KOPT-K1 (cell line): Measurements from ENCODE around the gene SKIL.
"Not testable (repeated sequence)": the region's sequence is repeated elsewhere in the genome, so short reads cannot be mapped to it uniquely, and the experiment has no call there.

ENCODE experiments used
- H3K27ac ChIP-seq: fragments of 200-600 bp; sonication (generic); 2 replicates; pipeline ENCODE4 v1.5.1; 2016; ENCODE audit warnings: antibody characterized with exemption, mild to moderate bottlenecking, low read depth, low read length; ENCODE audit not compliant: poor library complexity, severe bottlenecking
- H3K36me3 ChIP-seq: fragments of 200-600 bp; sonication (generic); 2 replicates; pipeline ENCODE4 v1.5.1; 2017; ENCODE audit warnings: antibody characterized with exemption, mild to moderate bottlenecking, low read length, moderate library complexity; ENCODE audit not compliant: insufficient read depth
- H3K9me3 ChIP-seq: fragments of 200-600 bp; sonication (generic); 2 replicates; pipeline ENCODE4 v1.5.1; 2017; ENCODE audit warnings: antibody characterized with exemption, low read length, mild to moderate bottlenecking; ENCODE audit not compliant: insufficient read depth, poor library complexity, severe bottlenecking

The SKIL gene

DNA sequence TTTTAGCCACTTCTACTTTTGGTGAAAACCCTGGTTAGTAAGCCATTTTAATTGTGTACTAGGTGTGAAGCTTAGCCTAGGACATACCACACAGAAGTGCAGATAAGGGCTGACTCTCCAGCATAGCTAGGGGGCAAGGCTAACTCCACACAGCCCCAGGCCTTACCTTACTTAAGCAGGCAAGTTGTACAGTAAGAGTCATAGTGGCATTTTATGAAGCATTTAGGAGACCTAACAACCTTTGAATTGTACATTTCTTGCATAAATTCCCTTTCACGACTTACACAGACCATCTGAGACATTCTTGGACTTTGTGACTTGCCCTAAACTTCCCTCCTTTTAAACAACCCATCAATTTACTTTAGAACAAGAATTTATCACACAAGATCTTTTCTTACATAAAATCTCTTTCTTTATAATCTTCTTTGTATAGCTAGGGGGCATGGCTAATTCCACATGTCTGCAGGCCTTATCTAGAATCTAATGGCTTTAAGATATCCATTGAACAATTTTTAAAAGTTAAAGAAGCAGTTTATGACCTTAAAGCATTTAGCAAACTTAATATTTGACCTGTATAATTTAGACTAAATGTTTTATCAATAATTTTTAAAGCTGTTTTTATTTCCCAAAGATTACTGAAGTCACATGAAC is 18.7 kb upstream of the SKIL start:
- Histone ChIP-seq H3K27ac (no peak overlapping the region), H3K36me3 (no peaks in the 10 kb centered on the region), H3K9me3 (peaks cover 34% of the 10 kb centered on the region)

DNA sequence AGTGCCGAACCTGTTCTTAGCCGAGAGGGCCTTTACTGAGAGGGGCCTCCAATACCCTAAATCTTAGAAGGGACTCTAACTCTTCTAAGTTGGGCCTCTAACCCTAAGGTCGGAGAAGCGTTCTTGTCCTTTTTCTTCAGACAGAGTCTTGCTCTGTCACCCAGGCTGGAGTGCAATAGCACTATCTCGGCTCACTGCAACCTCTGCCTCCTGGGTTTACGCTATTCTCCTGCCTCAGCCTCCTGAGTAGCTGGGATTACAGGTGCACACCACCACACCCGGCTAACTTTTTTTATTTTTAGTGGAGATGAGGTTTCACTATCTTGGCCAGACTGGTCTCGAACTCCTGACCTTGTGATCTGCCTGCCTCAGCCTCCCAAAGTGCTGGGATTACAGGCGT is 15.2 kb upstream of the SKIL start:
- peaks cover 31% of the 10 kb centered on the region for H3K9me3 ChIP-seq
- H3K27ac ChIP-seq, H3K36me3 ChIP-seq: not testable (repeated sequence)

DNA sequence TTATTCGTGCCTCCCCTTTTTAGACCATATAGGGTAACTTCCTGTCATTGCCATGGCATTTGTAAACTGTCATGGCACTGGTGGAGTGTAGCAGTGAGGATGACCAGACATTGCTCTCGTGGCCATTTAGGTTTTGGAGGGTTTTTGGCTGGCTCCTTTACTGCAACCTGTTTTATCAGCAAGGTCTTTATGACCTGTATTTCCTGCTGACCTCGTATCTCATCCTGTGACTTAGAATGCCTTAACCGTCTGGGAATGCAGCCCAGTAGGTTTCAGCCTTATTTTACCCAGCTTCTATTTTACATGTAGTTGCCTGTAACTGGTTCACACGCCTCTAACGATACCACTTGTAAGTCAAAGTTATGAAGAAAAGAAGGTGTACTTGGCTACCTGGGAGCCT is 13.7 kb upstream of the SKIL start:
- H3K9me3 ChIP-seq: peaks cover 15% of the 10 kb centered on the region
- not testable (repeated sequence) for H3K36me3 ChIP-seq, H3K27ac ChIP-seq

DNA sequence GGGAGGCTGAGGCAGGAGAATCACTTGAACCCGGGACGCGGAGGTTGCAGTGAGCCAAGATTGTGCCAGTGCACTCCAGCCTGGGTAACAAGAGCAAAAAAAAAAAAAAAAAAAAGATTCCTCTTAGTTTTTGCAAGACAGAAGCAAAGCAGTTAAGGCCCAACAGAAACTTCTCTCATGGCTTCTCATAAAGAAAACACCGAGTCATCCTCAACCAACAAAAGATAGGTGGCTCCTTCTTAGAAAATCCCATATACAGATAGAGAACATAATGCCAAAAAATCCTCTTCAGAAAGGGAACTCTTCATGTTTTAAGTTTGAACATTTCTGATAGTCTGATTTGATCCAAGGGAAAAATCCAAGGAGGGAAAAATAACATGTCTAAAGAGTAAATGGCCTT is 12.5 kb upstream of the SKIL start:
- H3K36me3 ChIP-seq: no peaks in the 10 kb centered on the region
- H3K27ac ChIP-seq: no peak overlapping the region
- H3K9me3 ChIP-seq: peaks cover 4% of the 10 kb centered on the region

DNA sequence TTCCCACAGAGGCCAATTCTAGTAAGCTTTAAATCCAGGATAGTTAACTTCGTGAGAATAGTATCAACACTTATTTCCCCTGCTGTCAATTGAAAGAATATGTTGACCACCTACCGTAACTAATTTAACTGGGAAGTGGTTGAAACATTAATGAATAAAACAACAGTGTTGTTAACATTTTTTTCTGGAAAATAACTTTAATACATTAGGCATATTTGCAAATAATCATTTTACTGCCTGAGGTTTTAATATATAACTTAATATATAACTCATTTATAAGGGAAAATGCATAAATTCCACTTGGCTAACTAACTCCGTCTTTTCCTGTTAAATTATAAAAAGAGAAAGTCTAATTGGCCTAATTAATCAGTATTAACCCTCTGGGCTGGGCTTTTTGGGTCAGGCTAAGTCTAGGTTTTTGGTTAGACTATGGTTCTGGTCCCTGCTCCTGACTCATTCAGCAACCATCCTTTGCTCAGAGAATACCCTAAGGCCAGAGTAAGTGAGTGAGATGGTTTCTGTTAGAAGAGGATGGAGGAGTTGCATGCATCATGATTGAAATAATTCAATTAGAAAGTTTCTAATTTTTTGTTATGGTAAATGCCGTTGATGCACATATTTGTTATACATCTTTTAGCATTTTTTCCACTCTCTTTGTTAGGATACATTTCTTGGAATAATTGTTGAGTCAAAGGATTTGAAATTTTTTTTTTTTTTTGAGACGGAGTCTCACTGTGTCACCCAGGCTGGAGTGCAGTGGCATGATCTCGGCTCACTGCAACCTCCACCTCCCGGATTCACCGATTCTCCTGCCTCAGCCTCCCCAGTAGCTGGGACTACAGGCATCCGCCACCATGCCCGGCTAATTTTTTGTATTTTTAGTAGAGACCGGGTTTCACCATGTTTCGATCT is 10.8 kb upstream of the SKIL start:
- no peaks in the 10 kb centered on the region for H3K36me3 ChIP-seq
- H3K27ac ChIP-seq: no peak overlapping the region
- no peaks in the 10 kb centered on the region for H3K9me3 ChIP-seq

DNA sequence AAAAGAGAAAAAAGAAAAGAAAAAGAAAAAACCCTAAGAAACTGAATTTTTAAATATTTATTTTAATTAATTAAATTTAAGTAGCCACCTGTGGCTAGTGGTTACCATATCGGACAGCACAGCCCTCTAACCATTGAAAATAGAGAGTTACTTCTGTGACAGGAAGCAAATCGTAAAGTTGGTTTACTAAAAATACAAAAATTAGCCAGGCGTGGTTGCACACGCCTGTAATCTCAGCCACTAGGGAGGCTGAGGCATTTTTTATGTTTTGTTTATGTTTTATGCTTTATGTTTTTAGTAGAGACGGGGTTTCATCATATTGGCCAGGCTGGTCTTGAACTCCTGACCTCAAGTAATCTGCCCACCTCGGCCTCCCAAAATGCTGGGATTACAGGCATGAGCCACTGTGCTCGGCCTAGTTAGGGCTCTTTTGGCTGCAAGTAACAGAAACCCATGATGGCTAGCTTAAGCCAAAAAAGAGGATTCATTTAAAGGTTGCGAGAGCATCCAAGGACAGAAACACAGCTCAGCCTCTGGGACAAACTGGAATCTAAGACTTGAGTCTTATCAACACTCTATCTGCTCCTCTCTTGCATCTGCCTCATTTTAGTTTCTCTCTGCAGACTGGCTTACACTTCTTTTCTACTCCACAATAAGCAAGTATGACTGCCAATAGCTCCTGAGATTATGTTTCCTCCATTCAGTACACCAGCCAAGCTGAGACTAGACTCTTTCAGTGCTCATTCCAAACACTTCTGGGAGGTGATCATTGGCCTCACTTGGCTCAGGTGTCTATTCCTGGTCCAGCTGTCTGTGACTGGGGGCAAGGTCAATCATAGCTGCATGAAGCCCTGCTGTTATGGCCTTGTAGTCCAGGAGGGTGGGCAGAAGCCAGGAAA is 6.8 kb upstream of the SKIL start:
- Histone ChIP-seq H3K9me3 (no peaks in the 10 kb centered on the region), H3K27ac (no peak overlapping the region)

DNA sequence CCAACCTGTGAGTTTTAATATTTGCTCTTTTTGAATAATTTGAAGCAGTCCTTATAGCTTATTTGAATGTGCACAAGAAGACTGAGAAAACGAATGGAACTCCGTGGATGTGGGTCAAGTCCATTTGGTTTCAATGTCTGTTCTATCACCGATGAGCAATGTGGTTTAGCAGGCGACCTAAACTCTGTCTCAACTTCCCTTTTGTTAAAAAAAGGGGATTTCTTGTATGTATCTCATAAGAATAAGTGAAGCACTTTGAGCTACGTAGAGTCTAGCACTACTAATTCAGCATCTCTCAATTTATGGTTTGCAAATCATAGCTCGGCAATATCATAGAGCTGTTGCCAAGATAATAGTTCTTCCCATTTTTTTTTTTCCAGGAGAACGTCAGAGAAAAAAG is 4.6 kb upstream of the SKIL start:
- Histone ChIP-seq H3K9me3 (no peaks in the 10 kb centered on the region), H3K27ac (no peak overlapping the region), H3K36me3 (no peaks in the 10 kb centered on the region)

More for the DNA sequence above, 6.8 kb upstream of the SKIL start:
- no peaks in the 10 kb centered on the region for H3K36me3 ChIP-seq

DNA sequence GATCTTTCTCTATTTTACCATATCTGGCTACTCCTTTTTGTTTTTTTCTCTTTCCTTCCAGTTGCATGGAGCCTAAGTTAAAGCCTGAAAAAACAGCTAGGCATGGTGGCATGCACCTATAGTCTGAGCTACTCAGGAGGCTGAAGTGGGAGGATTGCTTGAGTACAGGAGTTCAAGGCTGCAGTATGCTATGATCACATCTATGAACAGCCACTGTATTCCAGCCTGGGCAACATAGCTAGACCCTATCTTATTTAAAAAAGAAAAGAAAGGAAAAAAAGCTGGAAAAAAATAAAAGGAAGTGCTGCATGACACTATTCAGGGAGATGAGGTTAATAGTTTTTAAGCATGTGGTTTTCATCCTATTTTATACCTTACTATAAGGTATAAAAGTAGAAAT is 4.0 kb upstream of the SKIL start:
- Histone ChIP-seq H3K36me3 (no peaks in the 10 kb centered on the region), H3K27ac (no peak overlapping the region), H3K9me3 (no peaks in the 10 kb centered on the region)

DNA sequence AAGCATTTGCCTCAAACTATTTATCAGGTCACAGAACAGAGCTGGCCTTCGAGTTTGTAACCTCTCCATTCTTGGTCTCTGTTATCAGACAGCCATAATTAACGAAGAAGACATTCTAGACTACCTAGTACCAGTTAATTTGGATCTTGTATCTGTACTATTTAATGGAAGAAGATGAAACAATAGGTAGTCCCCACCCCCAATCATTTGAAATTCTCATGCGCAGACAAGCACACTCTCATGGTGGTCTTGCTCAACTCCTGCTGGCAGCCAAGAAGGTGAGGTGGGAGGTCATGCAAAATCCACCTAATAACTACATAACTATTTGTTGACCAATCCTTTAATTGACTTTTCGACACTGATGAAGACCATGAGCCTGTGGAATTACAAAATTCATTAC is 2.8 kb upstream of the SKIL start:
- no peaks in the 10 kb centered on the region for H3K36me3 ChIP-seq
- H3K9me3 ChIP-seq: no peaks in the 10 kb centered on the region
- no peak overlapping the region for H3K27ac ChIP-seq

DNA sequence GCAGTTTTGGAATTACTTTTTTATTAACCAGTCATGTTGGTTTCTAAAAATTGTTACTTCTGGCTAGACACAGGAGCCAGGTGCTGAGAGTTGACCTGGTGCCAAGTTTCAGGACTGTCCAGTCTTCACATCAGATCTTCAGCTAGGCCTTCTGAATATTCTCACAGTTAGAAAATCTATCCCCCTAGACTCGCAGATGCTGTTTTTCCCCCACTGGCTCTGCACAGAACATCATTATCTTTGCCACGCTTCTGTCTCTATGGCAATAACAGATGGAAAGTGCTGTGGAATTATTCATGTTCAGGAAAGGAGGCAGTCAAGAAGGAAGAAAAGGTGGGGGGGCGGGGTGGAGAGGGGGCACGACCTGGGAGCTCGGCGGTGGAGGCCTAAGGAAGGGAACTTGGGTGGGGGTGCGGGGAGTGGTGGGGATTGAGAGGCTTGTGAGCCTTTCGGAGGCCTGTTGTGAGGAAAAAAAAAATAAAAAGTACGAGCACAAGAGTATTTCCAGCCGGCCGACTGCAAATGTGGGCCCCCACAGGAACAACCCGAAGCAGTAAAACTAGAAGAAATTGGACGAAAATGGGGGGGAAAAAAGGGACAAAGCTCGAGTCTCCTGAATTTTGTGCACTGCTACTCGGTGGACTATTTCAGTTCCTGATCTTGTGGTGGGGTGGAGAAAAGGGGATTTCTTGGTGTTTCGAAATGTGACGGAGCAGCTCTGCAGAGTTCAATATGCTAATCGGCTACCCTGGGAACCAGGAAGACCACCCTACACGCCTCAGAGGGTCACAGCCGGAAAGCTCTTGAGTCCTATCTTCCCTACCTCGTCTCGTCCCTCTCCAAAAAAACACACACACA is 1.5 kb upstream of the SKIL start:
- Histone ChIP-seq H3K36me3 (no peaks in the 10 kb centered on the region), H3K27ac (peak overlapping the region; percentile 53)

DNA sequence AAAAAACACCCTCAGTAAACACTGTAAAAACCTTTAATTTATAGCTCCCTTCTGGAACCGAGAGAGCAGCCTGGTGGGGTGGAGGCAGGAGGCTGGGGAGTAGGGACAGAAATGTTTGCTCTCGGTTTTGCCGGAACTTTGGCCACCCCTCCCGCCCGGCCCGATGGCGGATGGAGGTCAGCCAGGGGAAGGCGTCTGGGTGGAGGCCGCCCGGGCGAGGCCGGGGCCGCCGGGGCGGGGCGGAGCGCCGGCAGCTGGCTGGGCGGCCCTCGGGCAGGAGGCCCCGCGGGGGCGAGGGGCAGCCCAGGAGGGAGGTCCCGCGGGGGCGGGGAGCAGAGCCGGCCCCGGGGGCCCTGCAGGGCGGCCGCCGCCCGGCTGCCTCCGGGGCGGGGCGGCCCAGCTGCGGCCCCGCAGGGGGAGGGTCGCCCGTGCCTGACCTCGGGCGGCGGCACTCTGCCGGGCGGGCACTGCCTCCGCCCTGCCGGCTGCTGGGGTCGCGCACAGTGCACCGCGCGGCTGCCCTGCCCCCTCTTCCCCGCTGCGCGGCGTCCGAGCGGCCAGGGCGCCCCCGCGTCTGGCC is 829 bp upstream of the SKIL start:
- Histone ChIP-seq H3K36me3 (no peaks in the 10 kb centered on the region), H3K9me3 (no peaks in the 10 kb centered on the region), H3K27ac (peak overlapping the region; percentile 53)

More for the DNA sequence above, 1.5 kb upstream of the SKIL start:
- H3K9me3 ChIP-seq: no peaks in the 10 kb centered on the region

DNA sequence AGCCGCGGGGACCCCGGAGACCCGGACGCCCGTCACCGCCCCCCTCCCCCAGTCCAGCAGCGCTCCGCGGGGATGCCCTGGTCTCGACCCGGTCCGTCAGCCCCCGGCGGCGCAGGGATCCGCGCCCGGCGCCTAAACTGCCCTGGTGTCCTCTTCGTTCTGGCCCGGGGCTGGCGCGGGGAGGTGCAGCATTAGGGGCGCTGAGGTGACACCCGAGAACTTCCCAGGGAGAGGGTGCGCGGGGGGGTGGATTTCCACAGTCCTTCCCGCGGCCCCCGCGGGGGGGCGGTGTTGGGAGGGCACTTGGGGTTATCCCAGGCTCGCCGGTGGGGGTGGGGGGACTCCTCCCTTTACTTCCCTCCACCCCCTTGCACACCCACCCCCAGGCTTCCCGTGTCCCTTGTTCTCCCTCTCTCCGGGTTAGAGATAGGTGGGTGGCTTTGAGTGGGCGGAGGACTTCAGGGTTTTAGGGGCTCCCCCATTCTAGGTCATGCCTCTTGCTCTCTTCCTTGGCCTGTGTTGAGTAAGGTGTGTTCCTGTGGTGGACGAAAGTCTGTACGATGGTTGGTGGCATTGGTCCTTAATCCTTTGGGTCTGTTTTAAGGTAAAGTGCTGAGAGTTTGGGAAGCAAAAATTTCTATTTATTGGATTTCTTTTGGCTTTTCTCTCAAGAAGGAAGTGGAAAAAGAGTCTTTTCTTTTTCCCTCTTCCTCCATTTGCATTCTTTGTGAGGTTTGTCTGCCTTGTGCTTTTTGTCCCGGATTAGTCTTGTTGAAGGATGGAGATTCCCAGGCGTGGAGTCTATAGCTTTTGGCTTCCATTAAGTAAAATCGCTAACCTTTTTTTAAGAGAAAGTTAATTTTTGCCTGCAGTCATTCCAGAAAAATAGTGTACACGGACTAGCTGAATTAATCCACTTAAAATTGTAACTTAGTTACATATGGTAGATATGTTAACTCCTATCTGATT is 811 bp downstream of the SKIL start:
- Histone ChIP-seq H3K9me3 (no peaks in the 10 kb centered on the region), H3K36me3 (no peaks in the 10 kb centered on the region), H3K27ac (peak overlapping the region; percentile 63)

DNA sequence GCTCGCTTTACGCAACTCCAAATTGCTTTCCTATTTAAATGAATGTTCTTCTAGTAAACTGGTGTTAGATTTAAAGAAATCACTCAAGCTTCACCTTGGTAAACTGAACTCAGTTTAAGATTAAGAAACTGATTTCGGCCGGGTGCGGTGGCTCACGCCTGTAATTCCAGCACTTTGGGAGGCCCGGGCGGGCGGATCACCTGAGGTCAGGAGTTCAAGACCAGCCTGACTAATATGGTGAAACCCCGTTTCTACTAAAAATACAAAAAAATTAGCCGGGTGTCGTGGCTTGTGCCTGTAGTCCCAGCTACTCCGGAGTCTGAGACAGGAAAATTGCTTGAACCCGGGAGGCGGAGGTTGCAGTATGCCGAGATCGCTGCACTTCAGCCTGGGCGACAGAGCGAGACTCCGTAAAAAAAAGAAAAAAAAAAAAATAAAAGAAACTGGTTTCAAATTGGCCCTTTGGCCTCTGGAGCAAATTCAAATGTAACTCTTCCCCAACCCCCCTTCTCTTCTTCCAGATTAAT is 1.7 kb downstream of the SKIL start:
- no peak overlapping the region for H3K27ac ChIP-seq
- no peaks in the 10 kb centered on the region for H3K36me3 ChIP-seq
- H3K9me3 ChIP-seq: no peaks in the 10 kb centered on the region
